SU-DHL-6 (cell line): ENCODE data around the gene OR2L5.

ENCODE experiments used
- H2AFZ ChIP-seq: fragments of 200-600 bp; sonication (generic); 2 replicates; pipeline ENCODE4 v1.6.1; 2014; ENCODE audit warnings: low read depth, mild to moderate bottlenecking, moderate library complexity, mixed read lengths, antibody characterized with exemption, low read length; ENCODE audit not compliant: severe bottlenecking
- H3F3A ChIP-seq: fragments of 200-600 bp; shearing (Covaris generic); 2 replicates; pipeline ENCODE4 v1.6.0; 2016; ENCODE audit warnings: antibody characterized with exemption, mild to moderate bottlenecking; ENCODE audit not compliant: insufficient read depth
- H3K27ac ChIP-seq: fragments of 200-600 bp; sonication (generic); 2 replicates; pipeline ENCODE4 v1.5.1; 2016; ENCODE audit warnings: low read depth, mild to moderate bottlenecking, low read length, moderate library complexity, mixed read lengths
- H3K27me3 ChIP-seq: fragments of 200-600 bp; sonication (generic), shearing (Covaris generic); 2 replicates; pipeline ENCODE4 v1.6.0; 2014; ENCODE audit warnings: mild to moderate bottlenecking, low read length
- H3K36me3 ChIP-seq: fragments of 200-600 bp; sonication (generic); 2 replicates; pipeline ENCODE4 v1.6.1; 2014; ENCODE audit warnings: mild to moderate bottlenecking, low read length, mixed read lengths
- H3K4me2 ChIP-seq: fragments of 300-600, 200-600 bp; shearing (Covaris generic), sonication (generic); 2 replicates; pipeline ENCODE4 v1.6.0; 2014; ENCODE audit warnings: low read length, low read depth, mild to moderate bottlenecking; ENCODE audit not compliant: poor library complexity, severe bottlenecking
- H3K4me3 ChIP-seq: fragments of 200-600 bp; sonication (generic); 2 replicates; pipeline ENCODE4 v1.5.1; 2014; ENCODE audit warnings: antibody characterized with exemption, low read length, mild to moderate bottlenecking, mixed read lengths; ENCODE audit not compliant: insufficient read depth, poor library complexity, severe bottlenecking
- H3K79me2 ChIP-seq: fragments of 200-600 bp; sonication (generic); 2 replicates; pipeline ENCODE4 v1.6.1; 2014; ENCODE audit warnings: mild to moderate bottlenecking, low read length, moderate library complexity; ENCODE audit not compliant: insufficient read depth
- H3K9ac ChIP-seq: fragments of 200-600 bp; sonication (generic); 2 replicates; pipeline ENCODE4 v1.7.0; 2014; ENCODE audit warnings: mild to moderate bottlenecking, low read length
- H3K9me2 ChIP-seq: fragments of 200-600 bp; sonication (generic); replicated peaks from 2 replicates; pipeline ENCODE4 v1.6.1; 2014; ENCODE audit warnings: low read length; ENCODE audit not compliant: insufficient read depth
- H3K9me3 ChIP-seq: fragments of 200-600 bp; sonication (generic); 2 replicates; pipeline ENCODE4 v1.6.1; 2014; ENCODE audit warnings: low read length, mixed read lengths; ENCODE audit not compliant: insufficient read depth
- H4K20me1 ChIP-seq: fragments of 200-600 bp; sonication (generic); 2 replicates; pipeline ENCODE4 v1.6.1; 2014; ENCODE audit warnings: low read depth, mild to moderate bottlenecking, antibody characterized with exemption, low read length, moderate library complexity, mixed read lengths
- EZH2phosphoT487 ChIP-seq: fragments of 200-600 bp; sonication (generic), shearing (Covaris generic); conservative IDR thresholded peaks from 2 replicates; pipeline ENCODE4 v1.6.1; 2018; ENCODE audit warnings: mild to moderate bottlenecking, antibody characterized with exemption, low read length, moderate library complexity, mixed read lengths
- TF ChIP-seq, protein P1 (sequence below): fragments of 200-600 bp; sonication (generic); IDR thresholded peaks from one replicate; pipeline ENCODE4 v1.5.1; 2017; ENCODE audit warnings: antibody characterized with exemption, mild to moderate bottlenecking, low read length, moderate library complexity; ENCODE audit not compliant: insufficient read depth, poor library complexity, severe bottlenecking

Gene OR2L5

GRCh38 chr1:248045209-248045608 is 31.7 kb downstream of the OR2L5 start:
- H3K4me2 ChIP-seq = no peak overlapping the region
- H3K27ac ChIP-seq = no peak overlapping the region
- TF ChIP-seq, protein P1, sequence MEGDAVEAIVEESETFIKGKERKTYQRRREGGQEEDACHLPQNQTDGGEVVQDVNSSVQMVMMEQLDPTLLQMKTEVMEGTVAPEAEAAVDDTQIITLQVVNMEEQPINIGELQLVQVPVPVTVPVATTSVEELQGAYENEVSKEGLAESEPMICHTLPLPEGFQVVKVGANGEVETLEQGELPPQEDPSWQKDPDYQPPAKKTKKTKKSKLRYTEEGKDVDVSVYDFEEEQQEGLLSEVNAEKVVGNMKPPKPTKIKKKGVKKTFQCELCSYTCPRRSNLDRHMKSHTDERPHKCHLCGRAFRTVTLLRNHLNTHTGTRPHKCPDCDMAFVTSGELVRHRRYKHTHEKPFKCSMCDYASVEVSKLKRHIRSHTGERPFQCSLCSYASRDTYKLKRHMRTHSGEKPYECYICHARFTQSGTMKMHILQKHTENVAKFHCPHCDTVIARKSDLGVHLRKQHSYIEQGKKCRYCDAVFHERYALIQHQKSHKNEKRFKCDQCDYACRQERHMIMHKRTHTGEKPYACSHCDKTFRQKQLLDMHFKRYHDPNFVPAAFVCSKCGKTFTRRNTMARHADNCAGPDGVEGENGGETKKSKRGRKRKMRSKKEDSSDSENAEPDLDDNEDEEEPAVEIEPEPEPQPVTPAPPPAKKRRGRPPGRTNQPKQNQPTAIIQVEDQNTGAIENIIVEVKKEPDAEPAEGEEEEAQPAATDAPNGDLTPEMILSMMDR = no peak
- TF ChIP-seq EZH2phosphoT487 = no peak
- H3K36me3 ChIP-seq = no peaks in the 10 kb centered on the region
- no peaks in the 10 kb centered on the region for H3K9me2 ChIP-seq
- no peaks in the 10 kb centered on the region for H3K27me3 ChIP-seq
- no peaks in the 10 kb centered on the region for H4K20me1 ChIP-seq
- no peaks in the 10 kb centered on the region for H3K9me3 ChIP-seq
- no peaks in the 10 kb centered on the region for H3K79me2 ChIP-seq
- H2AFZ ChIP-seq = no peak overlapping the region
- no peaks in the 10 kb centered on the region for H3F3A ChIP-seq
- no peak overlapping the region for H3K4me3 ChIP-seq
- no peak overlapping the region for H3K9ac ChIP-seq

- H3K4me3 ChIP-seq = no peak within 1 kb of the TSS
- no peak for TF ChIP-seq EZH2phosphoT487
- TF ChIP-seq, protein P1 = no peak
- H4K20me1 ChIP-seq = no peaks in the 10 kb centered on the region
- no peaks in the 10 kb centered on the region for H3K9me2 ChIP-seq
- H3F3A ChIP-seq = no peaks in the 10 kb centered on the region
- H3K9me3 ChIP-seq = no peaks in the 10 kb centered on the region
- no peak within 1 kb of the TSS for H3K4me2 ChIP-seq
- no peak within 1 kb of the TSS for H3K9ac ChIP-seq
- no peak within 1 kb of the TSS for H2AFZ ChIP-seq
- H3K27ac ChIP-seq = no peak within 1 kb of the TSS
- H3K27me3 ChIP-seq = no peaks in the 10 kb centered on the region
- H3K36me3 ChIP-seq = no peaks in the 10 kb centered on the region
- no peaks in the 10 kb centered on the region for H3K79me2 ChIP-seq
These were observed 33.1 kb downstream of the OR2L5 start, which contains the start of gene OR2L3 for GRCh38 chr1:248046536-248046935. Gene OR2L3, plus strand, starts transcription at chr1:248046836. Its CDS starts 13,846 bp downstream, at chr1:248060682.

DNA sequence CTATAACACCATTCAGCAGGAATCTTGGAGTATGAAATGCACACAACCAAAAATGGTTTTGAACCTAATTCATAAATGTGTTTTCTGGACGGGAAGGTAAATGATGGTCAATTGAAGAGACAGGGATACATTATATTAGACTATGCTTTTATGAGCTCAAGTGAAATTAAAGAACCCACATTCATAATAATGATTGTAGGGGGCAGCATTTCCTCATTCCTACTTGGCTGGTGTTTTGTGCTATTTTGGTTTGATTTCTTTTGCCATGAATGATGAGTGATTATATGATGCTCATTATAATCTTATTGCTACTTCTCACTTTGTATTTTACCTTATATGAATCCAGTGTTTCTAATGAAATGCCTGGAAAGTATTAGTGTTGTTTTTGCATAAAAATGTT is 33.5 kb downstream of the OR2L5 start:
- no peak overlapping the region for H3K27ac ChIP-seq
- H4K20me1 ChIP-seq = no peaks in the 10 kb centered on the region
- H3K27me3 ChIP-seq = no peaks in the 10 kb centered on the region
- no peak overlapping the region for H3K9ac ChIP-seq
- H3K9me2 ChIP-seq = no peaks in the 10 kb centered on the region
- no peaks in the 10 kb centered on the region for H3K36me3 ChIP-seq
- no peak for TF ChIP-seq EZH2phosphoT487
- TF ChIP-seq, protein P1 = no peak
- H3K4me3 ChIP-seq = no peak overlapping the region
- H3F3A ChIP-seq = no peaks in the 10 kb centered on the region
- no peaks in the 10 kb centered on the region for H3K79me2 ChIP-seq
- no peaks in the 10 kb centered on the region for H3K9me3 ChIP-seq
- no peak overlapping the region for H3K4me2 ChIP-seq
- H2AFZ ChIP-seq = no peak overlapping the region

GRCh38 chr1:248054671-248055070 is 41.2 kb downstream of the OR2L5 start:
- Histone ChIP-seq H2AFZ (no peak overlapping the region), H3K27ac (no peak overlapping the region), H3F3A (no peaks in the 10 kb centered on the region), H3K27me3 (no peaks in the 10 kb centered on the region), H3K36me3 (no peaks in the 10 kb centered on the region), H4K20me1 (no peaks in the 10 kb centered on the region), H3K4me3 (no peak overlapping the region), H3K4me2 (no peak overlapping the region), H3K79me2 (no peaks in the 10 kb centered on the region), H3K9ac (no peak overlapping the region), H3K9me2 (no peaks in the 10 kb centered on the region), H3K9me3 (no peaks in the 10 kb centered on the region)
- TF ChIP-seq, protein P1 = no peak
- TF ChIP-seq EZH2phosphoT487 = no peak
